22Rv1 (cell line): ENCODE data around the gene CDKAL1.

Source experiments
- ZFX ChIP-seq: fragments of 450-650 bp; IDR thresholded peaks from 2 replicates; pipeline ENCODE4 v1.6.1; 2017; ENCODE audit warnings: antibody characterized with exemption, borderline replicate concordance
- TF ChIP-seq, protein P1 (sequence below): fragments of 450-650 bp; IDR thresholded peaks from 2 replicates; pipeline ENCODE4 v1.5.1; 2017; ENCODE audit warnings: mild to moderate bottlenecking

DNA sequence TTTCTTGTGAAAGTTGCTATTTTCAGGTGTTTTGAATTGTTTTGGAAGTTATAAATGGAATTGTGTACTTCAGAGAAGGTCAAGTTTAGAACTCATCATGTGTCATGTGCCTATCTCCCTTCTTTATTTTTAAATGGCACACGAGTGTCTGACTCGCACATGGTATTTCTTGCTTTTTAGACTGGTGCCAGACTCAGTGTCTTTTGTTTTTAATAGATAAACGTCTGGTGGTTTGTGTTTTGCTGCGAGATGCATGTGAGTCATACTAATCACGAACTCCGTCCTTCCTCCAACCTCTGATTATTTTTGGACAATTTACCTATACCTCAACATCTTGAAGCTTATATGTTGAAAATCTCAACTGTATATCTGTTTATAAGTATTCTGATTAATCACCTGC lies 292.1 kb downstream of the CDKAL1 start:
- TF ChIP-seq, protein P1, sequence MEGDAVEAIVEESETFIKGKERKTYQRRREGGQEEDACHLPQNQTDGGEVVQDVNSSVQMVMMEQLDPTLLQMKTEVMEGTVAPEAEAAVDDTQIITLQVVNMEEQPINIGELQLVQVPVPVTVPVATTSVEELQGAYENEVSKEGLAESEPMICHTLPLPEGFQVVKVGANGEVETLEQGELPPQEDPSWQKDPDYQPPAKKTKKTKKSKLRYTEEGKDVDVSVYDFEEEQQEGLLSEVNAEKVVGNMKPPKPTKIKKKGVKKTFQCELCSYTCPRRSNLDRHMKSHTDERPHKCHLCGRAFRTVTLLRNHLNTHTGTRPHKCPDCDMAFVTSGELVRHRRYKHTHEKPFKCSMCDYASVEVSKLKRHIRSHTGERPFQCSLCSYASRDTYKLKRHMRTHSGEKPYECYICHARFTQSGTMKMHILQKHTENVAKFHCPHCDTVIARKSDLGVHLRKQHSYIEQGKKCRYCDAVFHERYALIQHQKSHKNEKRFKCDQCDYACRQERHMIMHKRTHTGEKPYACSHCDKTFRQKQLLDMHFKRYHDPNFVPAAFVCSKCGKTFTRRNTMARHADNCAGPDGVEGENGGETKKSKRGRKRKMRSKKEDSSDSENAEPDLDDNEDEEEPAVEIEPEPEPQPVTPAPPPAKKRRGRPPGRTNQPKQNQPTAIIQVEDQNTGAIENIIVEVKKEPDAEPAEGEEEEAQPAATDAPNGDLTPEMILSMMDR: no peak
- no peak for TF ChIP-seq ZFX
